PFSK-1 (cell line): ENCODE data around the gene CLDN3.

Source experiments
- FOXP2 ChIP-seq: optimal IDR thresholded peaks from 2 replicates; pipeline ENCODE3; 2011; ENCODE audit warnings: borderline replicate concordance, control low read depth, inconsistent platforms; ENCODE audit not compliant: insufficient read depth; ENCODE audit errors: extremely low read length, extremely low read depth
- POLR2AphosphoS5 ChIP-seq: IDR thresholded peaks from 2 replicates; pipeline ENCODE4 v1.6.1; 2012; ENCODE audit warnings: low read depth, mild to moderate bottlenecking, control low read depth, low read length, moderate library complexity
- SIN3A ChIP-seq: IDR thresholded peaks from 2 replicates; pipeline ENCODE4 v1.6.1; 2012; ENCODE audit warnings: mild to moderate bottlenecking, low read length, moderate library complexity, borderline replicate concordance; ENCODE audit not compliant: insufficient read depth
- TAF1 ChIP-seq: IDR thresholded peaks from 2 replicates; pipeline ENCODE4 v1.6.1; 2012; ENCODE audit warnings: low read length, control low read depth, borderline replicate concordance; ENCODE audit not compliant: insufficient read depth
- TF ChIP-seq, protein P1 (sequence below), 2 experiments: IDR thresholded peaks; 2 replicates each; pipeline versions ENCODE4 v1.6.1 to v1.8.0; 2011 to 2012; ENCODE audit warnings: low read depth in 2 of 2, low read length in 2 of 2, control low read depth in 1 of 2, inconsistent platforms in 1 of 2, mild to moderate bottlenecking in 1 of 2, moderate library complexity in 1 of 2; ENCODE audit not compliant: insufficient read depth in 1 of 2

Gene CLDN3

DNA sequence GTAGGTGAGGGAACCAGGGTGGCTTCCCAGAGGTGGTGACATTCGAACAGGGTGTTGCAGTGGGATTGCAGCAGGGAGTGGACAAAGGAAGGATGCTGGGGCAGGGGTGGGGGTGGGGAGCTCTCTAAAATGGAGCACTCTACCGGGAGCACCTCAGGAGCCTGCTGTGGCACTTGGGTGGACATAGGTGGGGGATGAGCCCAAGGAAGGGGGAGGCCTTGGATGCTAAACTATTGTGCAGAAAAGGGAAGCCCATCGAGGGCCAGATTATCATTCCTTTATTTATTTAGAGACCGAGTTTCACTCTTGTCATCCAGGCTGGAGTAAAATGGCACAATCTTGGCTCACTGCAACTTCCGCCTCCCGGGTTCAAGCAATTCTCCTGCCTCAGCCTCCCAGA, 47.3 kb downstream of the CLDN3 start:
- TF ChIP-seq SIN3A (no peak), FOXP2 (no peak), TAF1 (no peak), POLR2AphosphoS5 (no peak)
- TF ChIP-seq, protein P1, sequence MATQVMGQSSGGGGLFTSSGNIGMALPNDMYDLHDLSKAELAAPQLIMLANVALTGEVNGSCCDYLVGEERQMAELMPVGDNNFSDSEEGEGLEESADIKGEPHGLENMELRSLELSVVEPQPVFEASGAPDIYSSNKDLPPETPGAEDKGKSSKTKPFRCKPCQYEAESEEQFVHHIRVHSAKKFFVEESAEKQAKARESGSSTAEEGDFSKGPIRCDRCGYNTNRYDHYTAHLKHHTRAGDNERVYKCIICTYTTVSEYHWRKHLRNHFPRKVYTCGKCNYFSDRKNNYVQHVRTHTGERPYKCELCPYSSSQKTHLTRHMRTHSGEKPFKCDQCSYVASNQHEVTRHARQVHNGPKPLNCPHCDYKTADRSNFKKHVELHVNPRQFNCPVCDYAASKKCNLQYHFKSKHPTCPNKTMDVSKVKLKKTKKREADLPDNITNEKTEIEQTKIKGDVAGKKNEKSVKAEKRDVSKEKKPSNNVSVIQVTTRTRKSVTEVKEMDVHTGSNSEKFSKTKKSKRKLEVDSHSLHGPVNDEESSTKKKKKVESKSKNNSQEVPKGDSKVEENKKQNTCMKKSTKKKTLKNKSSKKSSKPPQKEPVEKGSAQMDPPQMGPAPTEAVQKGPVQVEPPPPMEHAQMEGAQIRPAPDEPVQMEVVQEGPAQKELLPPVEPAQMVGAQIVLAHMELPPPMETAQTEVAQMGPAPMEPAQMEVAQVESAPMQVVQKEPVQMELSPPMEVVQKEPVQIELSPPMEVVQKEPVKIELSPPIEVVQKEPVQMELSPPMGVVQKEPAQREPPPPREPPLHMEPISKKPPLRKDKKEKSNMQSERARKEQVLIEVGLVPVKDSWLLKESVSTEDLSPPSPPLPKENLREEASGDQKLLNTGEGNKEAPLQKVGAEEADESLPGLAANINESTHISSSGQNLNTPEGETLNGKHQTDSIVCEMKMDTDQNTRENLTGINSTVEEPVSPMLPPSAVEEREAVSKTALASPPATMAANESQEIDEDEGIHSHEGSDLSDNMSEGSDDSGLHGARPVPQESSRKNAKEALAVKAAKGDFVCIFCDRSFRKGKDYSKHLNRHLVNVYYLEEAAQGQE (IDR thresholded peaks at IDR 0.05; ENCODE audit: insufficient read depth in 1 of 2, low read depth in 2 of 2, low read length in 2 of 2) = no peak

DNA sequence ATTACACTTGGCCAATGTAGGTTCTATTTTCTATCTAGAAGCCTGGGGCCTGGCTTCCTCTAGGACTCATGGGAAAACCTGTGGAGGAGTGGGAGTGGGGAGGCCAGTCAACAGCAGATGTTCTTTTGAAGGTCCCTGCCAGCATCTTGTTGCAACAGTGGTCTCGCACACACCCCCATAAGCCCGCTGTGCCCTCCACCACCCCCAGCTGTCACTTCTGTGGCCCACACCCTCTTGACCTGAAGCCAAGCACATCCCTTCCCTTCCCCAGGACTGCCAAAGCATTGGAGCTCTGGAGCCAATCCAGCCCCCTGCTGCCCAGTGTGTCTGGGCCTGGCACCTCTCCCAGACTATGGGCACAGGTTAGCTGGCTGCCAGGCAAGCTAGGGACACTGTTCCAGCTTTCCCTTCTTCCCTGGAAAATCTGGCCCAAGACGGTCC, 48.7 kb downstream of the CLDN3 start:
- TF ChIP-seq, protein P1 (IDR thresholded peaks at IDR 0.05; ENCODE audit: insufficient read depth in 1 of 2, low read depth in 2 of 2, low read length in 2 of 2) = no peak
- TF ChIP-seq POLR2AphosphoS5 = no peak
- TF ChIP-seq SIN3A = no peak
- TF ChIP-seq FOXP2 = no peak

GRCh38 chr7:73719806-73720169, 50.3 kb downstream of the CLDN3 start:
- no peak for TF ChIP-seq FOXP2
- TF ChIP-seq, protein P1 (IDR thresholded peaks at IDR 0.05; ENCODE audit: insufficient read depth in 1 of 2, low read depth in 2 of 2, low read length in 2 of 2) = no peak
- TF ChIP-seq TAF1 = no peak
- no peak for TF ChIP-seq SIN3A
- no peak for TF ChIP-seq POLR2AphosphoS5
